ENCODE results near the gene TNFSF12.

TNFSF12 gene

DNA sequence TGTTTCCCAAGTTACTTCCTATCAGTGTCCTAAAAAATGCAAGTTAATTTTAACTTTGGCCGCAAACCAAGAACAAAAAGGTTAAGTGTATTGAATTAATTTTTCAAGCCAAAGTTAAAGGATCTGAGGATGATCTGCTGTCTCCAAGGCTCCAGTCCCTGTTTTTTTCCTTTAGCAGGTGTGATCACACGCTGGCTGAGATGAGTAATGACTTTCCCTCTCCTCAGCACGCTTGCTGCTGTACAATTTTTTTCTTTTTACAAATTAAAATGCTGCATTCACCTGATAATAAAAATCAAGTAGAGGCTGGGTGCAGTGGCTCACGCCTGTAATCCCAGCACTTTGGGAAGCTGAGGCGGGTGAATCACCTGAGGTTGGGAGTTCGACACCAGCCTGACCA lies 3.9 kb upstream of the TNFSF12 start:
- no peak for DNase-seq (ENCODE audit: low read depth)

- DNase-seq (ENCODE audit: low read depth) = no peak
Observed at GRCh38 chr17:7549401-7550055, 670 bp downstream of the TNFSF12 start.

GRCh38 chr17:7550344-7550743 lies 1.5 kb downstream of the TNFSF12 start:
- DNase-seq (ENCODE audit: low read depth) = no peak

- no peak for DNase-seq (ENCODE audit: low read depth)
Observed at GRCh38 chr17:7551396-7551795, 2.5 kb downstream of the TNFSF12 start.

GRCh38 chr17:7552621-7553051 lies 3.8 kb downstream of the TNFSF12 start:
- no peak for DNase-seq (ENCODE audit: low read depth)

DNA sequence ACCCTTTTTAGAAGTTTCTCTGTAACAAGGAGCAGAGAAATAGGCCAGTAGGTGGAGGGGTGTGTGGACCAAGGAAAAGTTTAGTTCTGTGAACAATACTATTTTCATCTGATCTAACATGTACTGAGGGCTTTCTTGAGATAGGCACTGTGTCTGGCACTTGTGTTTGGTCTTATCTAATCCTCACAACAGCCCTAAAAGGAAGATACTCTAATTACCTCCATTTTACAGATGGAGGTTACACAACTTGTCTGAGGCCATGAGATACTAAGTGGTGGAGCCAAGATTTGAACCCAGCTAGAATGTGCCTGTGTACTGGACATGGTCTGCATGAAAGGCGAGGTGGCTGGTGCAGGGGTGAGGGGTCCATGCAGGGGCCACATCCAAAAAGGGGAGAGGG lies 4.5 kb downstream of the TNFSF12 start:
- DNase-seq (ENCODE audit: low read depth) = no peak

DNA sequence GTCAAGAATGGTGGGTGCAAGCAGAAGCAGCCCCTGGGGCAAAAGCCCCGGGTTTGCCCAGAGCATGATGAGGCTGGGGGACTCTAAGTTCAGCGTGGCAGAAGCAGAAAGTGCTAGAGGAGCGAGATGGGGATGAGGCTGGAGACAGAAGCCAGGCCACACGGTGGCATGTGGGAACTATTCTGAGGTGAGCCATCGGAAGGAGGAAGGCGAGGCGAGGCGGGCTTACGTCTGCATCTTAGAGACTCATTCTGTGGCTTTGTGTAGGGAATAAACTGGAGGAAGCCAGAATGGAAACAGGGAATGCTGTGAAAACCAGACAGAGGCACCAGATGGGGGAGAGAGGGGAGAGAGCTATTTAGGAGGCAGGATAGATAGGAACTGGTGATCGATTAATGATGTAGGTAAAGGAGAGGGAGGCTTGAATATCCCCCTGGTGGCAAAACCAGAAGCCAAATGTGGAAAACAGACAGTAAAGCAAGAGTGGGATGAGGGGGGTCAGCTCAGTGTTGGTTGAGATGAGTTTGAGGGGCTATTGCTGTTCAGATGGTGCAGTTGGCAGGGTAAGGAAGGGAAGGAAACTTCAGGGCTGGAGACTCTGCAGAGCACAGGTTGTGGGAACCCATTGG lies 6.6 kb downstream of the TNFSF12 start:
- DNase-seq (ENCODE audit: low read depth) = no peak

DNA sequence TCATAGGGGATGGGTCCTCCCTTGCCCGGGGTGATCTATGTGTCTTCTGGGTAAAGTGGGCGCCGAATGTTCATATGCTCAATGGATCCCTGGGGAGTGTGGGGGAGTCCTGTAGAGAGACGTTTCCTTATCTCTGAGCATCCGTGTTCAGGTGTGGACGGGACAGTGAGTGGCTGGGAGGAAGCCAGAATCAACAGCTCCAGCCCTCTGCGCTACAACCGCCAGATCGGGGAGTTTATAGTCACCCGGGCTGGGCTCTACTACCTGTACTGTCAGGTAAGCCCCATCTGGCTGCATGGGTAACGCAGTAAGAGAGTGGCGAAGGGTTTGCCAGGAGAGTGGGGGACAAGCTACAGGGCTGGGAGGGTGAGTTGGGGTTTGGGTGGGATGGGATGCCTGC lies 7.8 kb downstream of the TNFSF12 start:
- DNase-seq (ENCODE audit: low read depth) = no peak

DNA sequence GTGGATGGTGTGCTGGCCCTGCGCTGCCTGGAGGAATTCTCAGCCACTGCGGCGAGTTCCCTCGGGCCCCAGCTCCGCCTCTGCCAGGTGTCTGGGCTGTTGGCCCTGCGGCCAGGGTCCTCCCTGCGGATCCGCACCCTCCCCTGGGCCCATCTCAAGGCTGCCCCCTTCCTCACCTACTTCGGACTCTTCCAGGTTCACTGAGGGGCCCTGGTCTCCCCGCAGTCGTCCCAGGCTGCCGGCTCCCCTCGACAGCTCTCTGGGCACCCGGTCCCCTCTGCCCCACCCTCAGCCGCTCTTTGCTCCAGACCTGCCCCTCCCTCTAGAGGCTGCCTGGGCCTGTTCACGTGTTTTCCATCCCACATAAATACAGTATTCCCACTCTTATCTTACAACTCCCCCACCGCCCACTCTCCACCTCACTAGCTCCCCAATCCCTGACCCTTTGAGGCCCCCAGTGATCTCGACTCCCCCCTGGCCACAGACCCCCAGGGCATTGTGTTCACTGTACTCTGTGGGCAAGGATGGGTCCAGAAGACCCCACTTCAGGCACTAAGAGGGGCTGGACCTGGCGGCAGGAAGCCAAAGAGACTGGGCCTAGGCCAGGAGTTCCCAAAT lies 8.4 kb downstream of the TNFSF12 start:
- DNase-seq (ENCODE audit: low read depth) = no peak

- peak; percentile 63 for DNase-seq (ENCODE audit: low read depth)
Observed at GRCh38 chr17:7557775-7558543, 9.1 kb downstream of the TNFSF12 start.

DNA sequence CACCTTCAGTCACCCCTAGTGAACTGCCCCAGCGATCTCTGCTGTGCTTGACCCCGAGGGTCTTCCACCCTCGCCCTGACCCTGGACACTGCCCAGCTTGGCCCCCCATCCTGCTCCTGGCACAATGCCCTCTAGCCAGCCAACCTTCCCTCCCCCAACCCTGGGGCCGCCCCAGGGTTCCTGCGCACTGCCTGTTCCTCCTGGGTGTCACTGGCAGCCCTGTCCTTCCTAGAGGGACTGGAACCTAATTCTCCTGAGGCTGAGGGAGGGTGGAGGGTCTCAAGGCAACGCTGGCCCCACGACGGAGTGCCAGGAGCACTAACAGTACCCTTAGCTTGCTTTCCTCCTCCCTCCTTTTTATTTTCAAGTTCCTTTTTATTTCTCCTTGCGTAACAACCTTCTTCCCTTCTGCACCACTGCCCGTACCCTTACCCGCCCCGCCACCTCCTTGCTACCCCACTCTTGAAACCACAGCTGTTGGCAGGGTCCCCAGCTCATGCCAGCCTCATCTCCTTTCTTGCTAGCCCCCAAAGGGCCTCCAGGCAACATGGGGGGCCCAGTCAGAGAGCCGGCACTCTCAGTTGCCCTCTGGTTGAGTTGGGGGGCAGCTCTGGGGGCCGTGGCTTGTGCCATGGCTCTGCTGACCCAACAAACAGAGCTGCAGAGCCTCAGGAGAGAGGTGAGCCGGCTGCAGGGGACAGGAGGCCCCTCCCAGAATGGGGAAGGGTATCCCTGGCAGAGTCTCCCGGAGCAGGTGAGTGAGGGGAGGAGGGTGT lies 9.9 kb downstream of the TNFSF12 start, which contains the start of gene TNFSF13:
Gene TNFSF13 (plus strand): TSS at position 207 of the 776 bp plus-strand sequence. CDS start 290 bp downstream, at position 497.
- no peak for DNase-seq (ENCODE audit: low read depth)

GRCh38 chr17:7559320-7560171 lies 10.7 kb downstream of the TNFSF12 start:
- no peak for DNase-seq (ENCODE audit: low read depth)

GRCh38 chr17:7560172-7561027 lies 11.5 kb downstream of the TNFSF12 start:
- DNase-seq (ENCODE audit: low read depth) = peak; percentile 52

DNA sequence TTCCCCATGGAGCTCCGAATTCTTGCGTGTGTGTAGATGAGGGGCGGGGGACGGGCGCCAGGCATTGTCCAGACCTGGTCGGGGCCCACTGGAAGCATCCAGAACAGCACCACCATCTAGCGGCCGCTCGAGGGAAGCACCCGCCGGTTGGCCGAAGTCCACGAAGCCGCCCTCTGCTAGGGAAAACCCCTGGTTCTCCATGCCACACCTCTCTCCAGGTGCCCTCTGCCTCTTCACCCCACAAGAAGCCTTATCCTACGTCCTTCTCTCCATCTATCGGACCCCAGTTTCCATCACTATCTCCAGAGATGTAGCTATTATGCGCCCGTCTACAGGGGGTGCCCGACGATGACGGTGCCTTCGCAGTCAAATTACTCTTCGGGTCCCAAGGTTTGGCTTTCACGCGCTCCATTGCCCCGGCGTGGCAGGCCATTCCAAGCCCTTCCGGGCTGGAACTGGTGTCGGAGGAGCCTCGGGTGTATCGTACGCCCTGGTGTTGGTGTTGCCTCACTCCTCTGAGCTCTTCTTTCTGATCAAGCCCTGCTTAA lies 12.2 kb downstream of the TNFSF12 start:
- DNase-seq (ENCODE audit: low read depth) = peak; percentile 70

- DNase-seq (ENCODE audit: low read depth) = peak; percentile 81
Observed at GRCh38 chr17:7561589-7562207, 12.8 kb downstream of the TNFSF12 start, which contains the start of gene SENP3. SENP3 (plus strand) TSS chr17:7561919; CDS start chr17:7563077, 1,158 bp downstream.

DNA sequence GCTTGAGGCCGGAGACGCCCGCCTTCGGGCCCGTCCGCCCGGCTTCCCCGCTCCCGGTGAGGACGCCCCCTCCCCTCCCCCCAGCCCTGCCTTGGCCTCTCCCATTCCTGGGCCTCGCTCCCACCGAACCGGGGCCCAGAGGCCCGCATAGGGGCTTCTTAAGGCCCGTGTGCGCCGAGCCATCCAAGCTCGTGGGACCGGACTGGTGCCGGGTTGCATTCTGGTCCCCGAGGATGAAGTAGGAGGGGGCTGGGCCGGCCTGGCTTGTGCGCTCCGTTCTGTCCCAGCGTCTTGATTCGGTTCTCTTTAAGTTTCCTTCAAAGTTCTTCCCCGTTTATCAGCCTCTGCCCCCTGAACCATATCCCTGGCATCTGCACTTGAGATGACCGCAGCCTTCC lies 13.3 kb downstream of the TNFSF12 start:
- no peak for DNase-seq (ENCODE audit: low read depth)

DNA sequence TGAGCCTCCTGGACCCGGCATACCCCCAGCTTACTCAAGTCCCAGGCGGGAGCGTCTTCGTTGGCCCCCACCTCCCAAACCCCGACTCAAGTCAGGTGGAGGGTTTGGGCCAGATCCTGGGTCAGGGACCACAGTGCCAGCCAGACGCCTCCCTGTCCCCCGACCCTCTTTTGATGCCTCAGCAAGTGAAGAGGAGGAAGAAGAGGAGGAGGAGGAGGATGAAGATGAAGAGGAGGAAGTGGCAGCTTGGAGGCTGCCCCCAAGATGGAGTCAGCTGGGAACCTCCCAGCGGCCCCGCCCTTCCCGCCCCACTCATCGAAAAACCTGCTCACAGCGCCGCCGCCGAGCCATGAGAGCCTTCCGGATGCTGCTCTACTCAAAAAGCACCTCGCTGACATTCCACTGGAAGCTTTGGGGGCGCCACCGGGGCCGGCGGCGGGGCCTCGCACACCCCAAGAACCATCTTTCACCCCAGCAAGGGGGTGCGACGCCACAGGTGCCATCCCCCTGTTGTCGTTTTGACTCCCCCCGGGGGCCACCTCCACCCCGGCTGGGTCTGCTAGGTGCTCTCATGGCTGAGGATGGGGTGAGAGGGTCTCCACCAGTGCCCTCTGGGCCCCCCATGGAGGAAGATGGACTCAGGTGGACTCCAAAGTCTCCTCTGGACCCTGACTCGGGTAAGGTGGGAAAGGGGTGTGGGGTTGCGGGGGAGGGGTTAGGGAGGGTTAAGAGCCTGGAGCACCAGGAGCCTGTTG lies 14.4 kb downstream of the TNFSF12 start:
- no peak for DNase-seq (ENCODE audit: low read depth)

DNA sequence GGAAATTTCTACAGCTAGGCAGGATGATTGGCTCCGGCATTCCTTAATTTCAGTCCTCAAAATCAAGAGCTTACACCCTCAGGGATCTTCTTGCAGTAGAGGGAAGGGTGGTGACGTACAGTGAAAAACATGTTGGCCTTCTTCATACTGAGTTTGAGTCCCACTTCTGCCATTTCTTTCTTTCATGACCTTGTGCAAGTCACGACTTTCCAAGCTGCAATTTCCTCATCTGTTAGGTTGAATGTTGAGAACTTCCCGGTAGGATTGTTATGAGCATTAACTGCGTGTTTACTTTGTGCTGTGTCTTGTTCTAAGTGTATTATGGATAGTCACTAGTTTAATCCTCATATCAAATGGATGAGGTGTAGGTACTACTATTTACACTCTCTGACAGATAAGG lies 20.7 kb downstream of the TNFSF12 start:
- no peak for DNase-seq (ENCODE audit: low read depth)
